ENCODE results near the gene ITGA7. TPM values are rescaled to one million over a fixed set of nuclear protein-coding genes. Genes with fewer than 3 reads are reported as not detected.

Gene ITGA7
- total RNA-seq, 1 donor from 2014 or later, result 23.6 TPM

DNA sequence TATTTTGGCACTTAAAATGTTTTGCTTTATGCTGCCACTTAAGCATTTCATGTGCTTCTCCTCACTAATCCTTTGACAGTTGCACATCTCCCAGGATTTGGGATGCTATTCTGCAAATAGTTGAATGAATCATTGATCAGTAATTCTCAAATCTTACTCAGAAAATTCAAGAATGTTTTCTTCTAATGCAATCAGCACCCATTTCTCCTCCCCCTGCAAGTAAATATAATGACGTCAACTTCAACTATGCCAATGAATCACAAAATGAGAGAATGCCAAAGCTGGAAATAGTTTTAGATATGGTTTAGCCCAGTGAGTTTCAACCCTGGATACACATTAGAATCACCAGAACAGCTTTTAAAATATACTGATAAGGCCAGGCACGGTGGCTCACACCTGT is 6.0 kb upstream of the ITGA7 start:
- intact Hi-C loops (cut with DNase I), result no loop called here
- peaks cover 33% of the 10 kb centered on the region for H3K4me1 ChIP-seq
- no peaks in the 10 kb centered on the region for H3K27me3 ChIP-seq

DNA sequence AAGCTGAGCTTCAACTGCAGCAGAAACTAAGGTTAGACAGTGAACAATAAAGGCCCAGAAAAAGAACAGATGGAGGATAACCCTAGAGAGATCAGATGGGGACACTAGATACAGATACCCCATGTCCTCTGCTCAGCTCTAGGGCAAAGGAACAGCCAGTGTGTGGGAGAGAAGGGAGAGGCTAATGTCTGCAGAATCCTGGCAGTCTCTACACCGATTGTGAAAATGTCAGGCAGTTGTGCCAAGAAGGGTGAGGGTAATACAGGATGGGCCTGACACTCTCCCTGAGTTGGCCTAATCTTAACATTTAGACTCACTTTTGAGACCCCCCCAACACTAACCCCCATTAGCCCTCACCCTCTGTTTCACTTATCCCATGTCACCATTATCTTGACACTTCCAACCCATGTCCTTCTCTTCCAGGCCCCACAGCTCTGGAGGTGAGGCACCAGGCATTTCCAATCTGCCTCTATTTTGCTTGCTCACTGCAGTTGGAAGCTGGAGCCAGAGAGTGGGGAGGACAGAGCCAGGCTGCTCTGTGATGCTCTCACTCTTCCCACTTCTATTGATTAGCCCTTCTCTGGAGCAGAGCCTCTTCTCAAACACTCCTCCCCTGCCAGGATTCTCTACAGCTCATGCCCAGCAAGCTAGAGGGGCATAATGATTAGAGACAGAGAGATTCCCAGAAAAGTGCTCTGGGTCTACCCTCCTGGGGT is 5.2 kb upstream of the ITGA7 start:
- no peak overlapping the region for H3K4me3 ChIP-seq
- H3K4me1 ChIP-seq, result peaks cover 33% of the 10 kb centered on the region
- TF ChIP-seq POLR2AphosphoS5 (IDR thresholded peaks at IDR 0.05; ENCODE audit: insufficient read depth in 1 of 2, low read depth in 1 of 2) (no peak), POLR2A (IDR thresholded peaks at IDR 0.05) (no peak)
- TF ChIP-seq, protein P1, sequence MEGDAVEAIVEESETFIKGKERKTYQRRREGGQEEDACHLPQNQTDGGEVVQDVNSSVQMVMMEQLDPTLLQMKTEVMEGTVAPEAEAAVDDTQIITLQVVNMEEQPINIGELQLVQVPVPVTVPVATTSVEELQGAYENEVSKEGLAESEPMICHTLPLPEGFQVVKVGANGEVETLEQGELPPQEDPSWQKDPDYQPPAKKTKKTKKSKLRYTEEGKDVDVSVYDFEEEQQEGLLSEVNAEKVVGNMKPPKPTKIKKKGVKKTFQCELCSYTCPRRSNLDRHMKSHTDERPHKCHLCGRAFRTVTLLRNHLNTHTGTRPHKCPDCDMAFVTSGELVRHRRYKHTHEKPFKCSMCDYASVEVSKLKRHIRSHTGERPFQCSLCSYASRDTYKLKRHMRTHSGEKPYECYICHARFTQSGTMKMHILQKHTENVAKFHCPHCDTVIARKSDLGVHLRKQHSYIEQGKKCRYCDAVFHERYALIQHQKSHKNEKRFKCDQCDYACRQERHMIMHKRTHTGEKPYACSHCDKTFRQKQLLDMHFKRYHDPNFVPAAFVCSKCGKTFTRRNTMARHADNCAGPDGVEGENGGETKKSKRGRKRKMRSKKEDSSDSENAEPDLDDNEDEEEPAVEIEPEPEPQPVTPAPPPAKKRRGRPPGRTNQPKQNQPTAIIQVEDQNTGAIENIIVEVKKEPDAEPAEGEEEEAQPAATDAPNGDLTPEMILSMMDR (IDR thresholded peaks at IDR 0.05), result no peak
- no peaks in the 10 kb centered on the region for H3K9me3 ChIP-seq
- no peaks in the 10 kb centered on the region for H3K36me3 ChIP-seq
- DNase-seq (ENCODE audit: extremely low spot score in 2 of 2), result no peak
- intact Hi-C loops (cut with DNase I), result no loop called here
- no peaks in the 10 kb centered on the region for H3K27me3 ChIP-seq
- H3K27ac ChIP-seq, result peak overlapping the region; percentile 33

More for the DNA sequence above, 6.0 kb upstream of the ITGA7 start:
- TF ChIP-seq POLR2A (IDR thresholded peaks at IDR 0.05) (no peak), POLR2AphosphoS5 (IDR thresholded peaks at IDR 0.05; ENCODE audit: insufficient read depth in 1 of 2, low read depth in 1 of 2) (no peak)
- TF ChIP-seq, protein P1 (IDR thresholded peaks at IDR 0.05), result no peak
- H3K4me3 ChIP-seq, result no peak overlapping the region
- no peak overlapping the region for H3K27ac ChIP-seq
- DNase-seq (ENCODE audit: extremely low spot score in 2 of 2), result no peak
- no peaks in the 10 kb centered on the region for H3K9me3 ChIP-seq
- H3K36me3 ChIP-seq, result no peaks in the 10 kb centered on the region

DNA sequence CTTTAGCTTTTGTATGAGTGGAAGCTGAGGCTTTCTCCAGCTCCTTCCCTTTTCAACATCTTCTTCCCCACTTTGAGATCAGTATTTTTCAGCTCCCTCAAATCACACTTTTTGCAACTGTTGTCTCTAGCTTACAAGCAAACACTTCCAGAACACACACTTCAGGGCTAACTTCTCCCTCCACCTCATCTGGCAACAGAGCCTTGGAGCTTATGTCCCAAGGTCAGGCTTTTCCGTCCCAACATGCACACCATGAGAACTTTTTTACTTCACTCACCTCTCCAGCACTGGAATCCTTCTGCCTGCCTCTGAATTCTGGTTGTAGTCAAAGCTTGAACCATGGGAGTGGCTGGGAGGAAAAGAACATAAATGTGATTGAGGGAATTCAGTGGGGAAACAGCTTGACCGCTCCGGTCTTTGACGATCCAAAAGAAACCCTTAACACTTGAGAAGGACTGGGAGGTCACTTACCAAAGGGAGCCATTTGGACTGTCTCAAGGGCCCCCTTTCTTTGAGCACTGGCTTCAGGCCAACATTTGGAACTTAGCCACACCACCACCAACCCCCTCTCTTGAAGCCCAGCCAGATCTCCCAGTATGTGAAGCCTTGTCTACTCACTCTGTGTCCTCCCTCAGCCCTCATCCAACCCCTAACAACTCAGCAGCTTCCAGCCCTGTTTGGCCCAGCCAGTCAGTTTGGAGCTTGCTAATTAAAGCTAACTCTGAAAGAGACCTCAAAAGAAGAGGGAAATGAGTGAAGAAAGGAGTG is 4.3 kb upstream of the ITGA7 start:
- no peak overlapping the region for H3K27ac ChIP-seq
- H3K36me3 ChIP-seq, result no peaks in the 10 kb centered on the region
- no peak for DNase-seq (ENCODE audit: extremely low spot score in 2 of 2)
- H3K27me3 ChIP-seq, result no peaks in the 10 kb centered on the region
- H3K4me1 ChIP-seq, result peaks cover 31% of the 10 kb centered on the region
- TF ChIP-seq, protein P1 (IDR thresholded peaks at IDR 0.05), result no peak
- TF ChIP-seq POLR2A (IDR thresholded peaks at IDR 0.05) (no peak), POLR2AphosphoS5 (IDR thresholded peaks at IDR 0.05; ENCODE audit: insufficient read depth in 1 of 2, low read depth in 1 of 2) (no peak)
- H3K9me3 ChIP-seq, result no peaks in the 10 kb centered on the region
- intact Hi-C loops (cut with DNase I), result no loop called here
- H3K4me3 ChIP-seq, result no peak overlapping the region

DNA sequence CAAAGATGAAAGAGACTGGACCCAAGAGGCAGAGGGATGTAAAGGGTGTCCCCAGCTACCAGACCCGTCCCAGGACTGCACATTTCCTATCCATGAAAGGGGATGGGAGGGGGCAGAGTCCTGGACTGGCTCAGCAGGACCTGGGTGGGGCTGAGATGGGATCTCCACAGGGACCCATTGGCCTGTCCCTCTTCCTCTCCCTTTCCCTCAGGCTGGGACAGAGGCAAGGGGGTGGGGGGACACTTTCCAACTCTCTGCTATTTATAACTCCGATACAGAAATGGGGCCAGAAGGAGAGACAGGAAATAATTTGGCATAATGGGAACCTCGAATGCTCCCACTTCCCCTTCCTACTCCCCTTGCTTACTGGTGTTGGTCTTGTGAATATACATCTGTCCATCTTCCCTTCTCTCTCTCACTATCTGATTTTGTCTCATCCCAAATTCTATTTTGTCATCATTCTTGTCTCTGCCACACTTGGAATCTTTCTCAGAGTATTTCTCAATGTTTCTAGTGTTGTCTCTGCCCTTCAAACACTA is 1.1 kb upstream of the ITGA7 start:
- Histone ChIP-seq H3K27ac (peak overlapping the region; percentile 69), H3K9me3 (no peaks in the 10 kb centered on the region), H3K4me3 (peak overlapping the region in 1 of 2 donors; percentile 53), H3K27me3 (no peaks in the 10 kb centered on the region), H3K4me1 (peaks cover 18% of the 10 kb centered on the region), H3K36me3 (no peaks in the 10 kb centered on the region)
- DNase-seq (ENCODE audit: extremely low spot score in 2 of 2), result no peak
- intact Hi-C loops (cut with DNase I), result no loop called here
- TF ChIP-seq POLR2AphosphoS5 (IDR thresholded peaks at IDR 0.05; ENCODE audit: insufficient read depth in 1 of 2, low read depth in 1 of 2) (peak in 1 of 2 donors; percentile 21), POLR2A (IDR thresholded peaks at IDR 0.05) (no peak)
- TF ChIP-seq, protein P1 (IDR thresholded peaks at IDR 0.05), result no peak
